Gastroesophageal sphincter (tissue), 3 donors: ENCODE results near the gene GABRR3.

Source experiments
- EP300 ChIP-seq: sonication (generic); formaldehyde crosslinking; IDR thresholded peaks from one replicate; pipeline ENCODE4 v1.6.1; 2017; ENCODE audit warnings: antibody characterized with exemption, mild to moderate bottlenecking
- POLR2AphosphoS5 ChIP-seq: sonication (generic); formaldehyde crosslinking; IDR thresholded peaks from one replicate; pipeline ENCODE4 v1.6.1; 2017; ENCODE audit warnings: antibody characterized with exemption
- TF ChIP-seq, protein P1 (sequence below), 4 experiments: fragments of 200-600 bp in 2 of 4; fragments of 450-650 bp in 2 of 4; sonication (generic) in 1 of 4; IDR thresholded peaks; one replicate each; pipeline ENCODE4 v1.5.1; 2017 to 2019; ENCODE audit warnings: antibody characterized with exemption in 4 of 4, mild to moderate bottlenecking in 2 of 4, moderate library complexity in 2 of 4

DNA sequence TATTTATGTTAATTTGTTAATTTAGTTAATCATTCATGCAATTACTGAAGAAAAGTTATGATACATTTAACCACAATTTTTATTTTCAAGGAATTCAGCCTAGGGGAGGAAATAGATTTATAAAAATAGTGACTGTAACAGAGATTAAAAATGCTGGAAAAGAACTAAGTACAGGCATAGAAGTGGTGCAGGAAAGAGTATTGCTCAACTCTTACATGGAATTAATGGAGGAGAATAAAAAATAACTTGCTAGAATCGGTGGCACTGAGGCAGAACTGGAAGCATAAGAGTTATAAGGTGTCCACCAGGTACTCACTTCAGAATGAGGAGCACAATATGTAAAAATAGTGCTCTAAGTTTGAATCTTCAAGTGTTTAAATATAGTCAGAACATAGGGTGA lies 38.4 kb upstream of the GABRR3 start:
- TF ChIP-seq, protein P1, sequence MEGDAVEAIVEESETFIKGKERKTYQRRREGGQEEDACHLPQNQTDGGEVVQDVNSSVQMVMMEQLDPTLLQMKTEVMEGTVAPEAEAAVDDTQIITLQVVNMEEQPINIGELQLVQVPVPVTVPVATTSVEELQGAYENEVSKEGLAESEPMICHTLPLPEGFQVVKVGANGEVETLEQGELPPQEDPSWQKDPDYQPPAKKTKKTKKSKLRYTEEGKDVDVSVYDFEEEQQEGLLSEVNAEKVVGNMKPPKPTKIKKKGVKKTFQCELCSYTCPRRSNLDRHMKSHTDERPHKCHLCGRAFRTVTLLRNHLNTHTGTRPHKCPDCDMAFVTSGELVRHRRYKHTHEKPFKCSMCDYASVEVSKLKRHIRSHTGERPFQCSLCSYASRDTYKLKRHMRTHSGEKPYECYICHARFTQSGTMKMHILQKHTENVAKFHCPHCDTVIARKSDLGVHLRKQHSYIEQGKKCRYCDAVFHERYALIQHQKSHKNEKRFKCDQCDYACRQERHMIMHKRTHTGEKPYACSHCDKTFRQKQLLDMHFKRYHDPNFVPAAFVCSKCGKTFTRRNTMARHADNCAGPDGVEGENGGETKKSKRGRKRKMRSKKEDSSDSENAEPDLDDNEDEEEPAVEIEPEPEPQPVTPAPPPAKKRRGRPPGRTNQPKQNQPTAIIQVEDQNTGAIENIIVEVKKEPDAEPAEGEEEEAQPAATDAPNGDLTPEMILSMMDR (IDR thresholded peaks at IDR 0.05) = no peak
- TF ChIP-seq EP300 (no peak), POLR2AphosphoS5 (no peak)
